A172 (cell line): ENCODE data around the gene TRAF5. TPM values are rescaled to one million over a fixed set of nuclear protein-coding genes. Genes with fewer than 3 reads are reported as not detected.

Experiments used
- DNase-seq: peaks from one replicate; pipeline ENCODE4 v3.0.0-alpha.2; 2015; ENCODE audit warnings: low spot score
- total RNA-seq: library from RNA; depleted of rRNA; stranded (reverse); fragments of >200 nt; shearing (Covaris generic); gene quantifications from 2 replicates; pipeline ENCODE4 v1.2.3, GENCODE V29; 2014; rRNA removed

Gene TRAF5
- total RNA-seq, 1 experiment from 2014 or later, result 9.5 TPM

DNA sequence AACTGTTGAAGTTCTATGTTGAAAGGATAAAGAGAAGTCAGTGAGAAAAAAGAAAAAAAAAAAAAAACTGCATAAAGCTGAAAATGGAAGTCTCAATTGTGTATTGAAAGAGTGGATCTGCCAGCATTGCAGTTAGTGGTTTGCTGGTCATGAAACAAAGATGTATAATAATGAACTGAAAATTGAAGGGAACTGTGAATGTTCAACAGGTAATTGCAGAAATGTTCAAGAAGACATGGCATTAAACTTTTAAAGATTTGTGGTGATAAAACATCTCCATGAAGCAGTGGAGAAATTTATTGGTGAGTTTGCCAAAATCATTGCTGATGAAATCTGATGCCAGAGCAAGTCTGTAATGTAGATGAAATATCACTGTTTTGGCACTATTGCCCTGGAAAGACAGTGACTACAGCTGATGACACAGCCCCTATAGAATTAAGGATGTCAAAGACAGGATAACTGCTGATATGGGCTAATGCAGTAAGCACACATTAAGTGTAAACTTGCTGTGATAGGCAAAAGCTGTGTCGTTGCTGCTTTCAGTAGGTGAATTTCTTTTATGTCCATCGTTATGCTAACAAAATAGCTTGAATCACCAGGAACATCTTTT lies 94.3 kb downstream of the TRAF5 start:
- DNase-seq, result no peak

DNA sequence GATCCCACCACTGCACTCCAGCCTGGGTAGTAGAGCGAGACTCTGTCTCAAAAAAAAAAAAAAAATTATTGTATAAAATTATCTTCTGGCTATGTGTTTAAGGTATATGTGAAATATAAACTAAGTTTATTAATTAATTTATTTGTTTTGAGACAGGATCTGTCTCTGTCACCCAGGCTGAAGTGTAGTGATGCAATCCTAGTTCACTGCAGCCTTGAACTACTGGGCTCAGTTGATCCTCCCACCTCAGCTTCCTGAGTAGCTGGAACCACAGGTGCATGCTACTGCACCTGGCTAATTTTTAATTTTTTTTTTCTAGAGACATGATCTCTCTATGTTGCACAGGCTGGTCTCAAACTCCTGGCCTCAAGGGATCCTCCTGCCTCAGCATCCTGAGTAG lies 97.4 kb downstream of the TRAF5 start:
- no peak for DNase-seq

Other genes starting within 250 kb of the TRAF5 start
- gene KCNH1, start 192.7 kb upstream of the TRAF5 start, total RNA-seq, result 5.3 and 6.9 TPM in 2 replicates
- 15.1 and 19.8 TPM in 2 replicates for gene RCOR3, start 67.5 kb upstream of the TRAF5 start, total RNA-seq
- gene RD3, start 165.3 kb downstream of the TRAF5 start, total RNA-seq, result not detected in 2 replicates